Measurements from ENCODE around the gene CWC27. TPM values are rescaled to one million over a fixed set of nuclear protein-coding genes. Genes with fewer than 3 reads are reported as not detected.
"Not testable (repeated sequence)": the region's sequence is repeated elsewhere in the genome, so short reads cannot be mapped to it uniquely, and the experiment has no call there.

Gene CWC27
- total RNA-seq, 1 experiment from 2014 or later, result 42.7 TPM

GRCh38 chr5:64818245-64818644 lies 49.5 kb downstream of the CWC27 start:
- Mint-ChIP-seq H3K27me3 (ENCODE audit: low read depth) (no peaks in the 10 kb centered on the region), H3K27ac (no peak overlapping the region), H3K36me3 (no peaks in the 10 kb centered on the region), H3K9me3 (no peaks in the 10 kb centered on the region), H3K4me3 (no peak overlapping the region), H3K4me1 (peaks cover 23% of the 10 kb centered on the region)
- CTCF ChIA-PET, result no interaction called here
- POLR2A ChIA-PET, result no interaction called here
- ATAC-seq (no peak), DNase-seq (ENCODE audit: low spot score) (no peak)
- no peak for TF ChIP-seq TCF7 (CRISPR knock-in tag; IDR thresholded peaks at IDR 0.05; ENCODE audit: low read depth)
- no peak for TF ChIP-seq CREM (CRISPR knock-in tag; IDR thresholded peaks at IDR 0.05)
- TF ChIP-seq, protein P1, sequence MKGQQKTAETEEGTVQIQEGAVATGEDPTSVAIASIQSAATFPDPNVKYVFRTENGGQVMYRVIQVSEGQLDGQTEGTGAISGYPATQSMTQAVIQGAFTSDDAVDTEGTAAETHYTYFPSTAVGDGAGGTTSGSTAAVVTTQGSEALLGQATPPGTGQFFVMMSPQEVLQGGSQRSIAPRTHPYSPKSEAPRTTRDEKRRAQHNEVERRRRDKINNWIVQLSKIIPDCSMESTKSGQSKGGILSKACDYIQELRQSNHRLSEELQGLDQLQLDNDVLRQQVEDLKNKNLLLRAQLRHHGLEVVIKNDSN (CRISPR knock-in tag; IDR thresholded peaks at IDR 0.05), result no peak

GRCh38 chr5:64819345-64819744 lies 50.6 kb downstream of the CWC27 start:
- H3K27ac Mint-ChIP-seq; H3K4me3 Mint-ChIP-seq; CTCF ChIA-PET; H3K9me3 Mint-ChIP-seq; DNase-seq (ENCODE audit: low spot score); H3K36me3 Mint-ChIP-seq; POLR2A ChIA-PET; ATAC-seq; H3K27me3 Mint-ChIP-seq (ENCODE audit: low read depth): not testable (repeated sequence)
- peaks cover 23% of the 10 kb centered on the region for H3K4me1 Mint-ChIP-seq

GRCh38 chr5:64822320-64822719 lies 53.6 kb downstream of the CWC27 start:
- no peak for TF ChIP-seq CTCF (IDR thresholded peaks at IDR 0.05)
- TF ChIP-seq IRF2 (CRISPR knock-in tag; IDR thresholded peaks at IDR 0.05; ENCODE audit: borderline replicate concordance, low read depth), result no peak
- no peak for TF ChIP-seq ZSCAN18 (CRISPR knock-in tag; IDR thresholded peaks at IDR 0.05)
- TF ChIP-seq, protein P2, sequence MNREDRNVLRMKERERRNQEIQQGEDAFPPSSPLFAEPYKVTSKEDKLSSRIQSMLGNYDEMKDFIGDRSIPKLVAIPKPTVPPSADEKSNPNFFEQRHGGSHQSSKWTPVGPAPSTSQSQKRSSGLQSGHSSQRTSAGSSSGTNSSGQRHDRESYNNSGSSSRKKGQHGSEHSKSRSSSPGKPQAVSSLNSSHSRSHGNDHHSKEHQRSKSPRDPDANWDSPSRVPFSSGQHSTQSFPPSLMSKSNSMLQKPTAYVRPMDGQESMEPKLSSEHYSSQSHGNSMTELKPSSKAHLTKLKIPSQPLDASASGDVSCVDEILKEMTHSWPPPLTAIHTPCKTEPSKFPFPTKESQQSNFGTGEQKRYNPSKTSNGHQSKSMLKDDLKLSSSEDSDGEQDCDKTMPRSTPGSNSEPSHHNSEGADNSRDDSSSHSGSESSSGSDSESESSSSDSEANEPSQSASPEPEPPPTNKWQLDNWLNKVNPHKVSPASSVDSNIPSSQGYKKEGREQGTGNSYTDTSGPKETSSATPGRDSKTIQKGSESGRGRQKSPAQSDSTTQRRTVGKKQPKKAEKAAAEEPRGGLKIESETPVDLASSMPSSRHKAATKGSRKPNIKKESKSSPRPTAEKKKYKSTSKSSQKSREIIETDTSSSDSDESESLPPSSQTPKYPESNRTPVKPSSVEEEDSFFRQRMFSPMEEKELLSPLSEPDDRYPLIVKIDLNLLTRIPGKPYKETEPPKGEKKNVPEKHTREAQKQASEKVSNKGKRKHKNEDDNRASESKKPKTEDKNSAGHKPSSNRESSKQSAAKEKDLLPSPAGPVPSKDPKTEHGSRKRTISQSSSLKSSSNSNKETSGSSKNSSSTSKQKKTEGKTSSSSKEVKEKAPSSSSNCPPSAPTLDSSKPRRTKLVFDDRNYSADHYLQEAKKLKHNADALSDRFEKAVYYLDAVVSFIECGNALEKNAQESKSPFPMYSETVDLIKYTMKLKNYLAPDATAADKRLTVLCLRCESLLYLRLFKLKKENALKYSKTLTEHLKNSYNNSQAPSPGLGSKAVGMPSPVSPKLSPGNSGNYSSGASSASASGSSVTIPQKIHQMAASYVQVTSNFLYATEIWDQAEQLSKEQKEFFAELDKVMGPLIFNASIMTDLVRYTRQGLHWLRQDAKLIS (CRISPR knock-in tag; IDR thresholded peaks at IDR 0.05; ENCODE audit: borderline replicate concordance), result no peak
- Mint-ChIP-seq H3K4me1 (peaks cover 13% of the 10 kb centered on the region), H3K27me3 (ENCODE audit: low read depth) (no peaks in the 10 kb centered on the region), H3K27ac (no peak overlapping the region), H3K4me3 (no peak overlapping the region), H3K9me3 (no peaks in the 10 kb centered on the region), H3K36me3 (no peaks in the 10 kb centered on the region)
- ATAC-seq (no peak), DNase-seq (ENCODE audit: low spot score) (no peak)
- CTCF ChIA-PET, result interaction anchor here (1.3 kb wide), 1 partner anchor 11 kb away, joined by 6 read pairs; no protein-coding TSS in a partner anchor
- POLR2A ChIA-PET, result no interaction called here

- Mint-ChIP-seq H3K9me3 (peaks cover 4% of the 10 kb centered on the region), H3K27ac (no peak overlapping the region), H3K4me3 (no peak overlapping the region), H3K36me3 (peaks cover 11% of the 10 kb centered on the region), H3K27me3 (ENCODE audit: low read depth) (no peaks in the 10 kb centered on the region), H3K4me1 (no peaks in the 10 kb centered on the region)
- no peak for ATAC-seq
- ChIA-PET CTCF (no interaction called here), POLR2A (no interaction called here)
- TF ChIP-seq NFYB (CRISPR knock-in tag; conservative IDR thresholded peaks at IDR 0.05; ENCODE audit: low read depth), result no peak
- TF ChIP-seq GRHL2 (CRISPR knock-in tag; IDR thresholded peaks at IDR 0.05; ENCODE audit: insufficient replicate concordance, severe bottlenecking), result no peak
- TF ChIP-seq CDX4 (CRISPR knock-in tag; IDR thresholded peaks at IDR 0.05; ENCODE audit: borderline replicate concordance), result no peak
- TF ChIP-seq ZNF232 (CRISPR knock-in tag; IDR thresholded peaks at IDR 0.05), result no peak
- DNase-seq (ENCODE audit: low spot score), result no peak
These were observed 57.8 kb downstream of the CWC27 start for GRCh38 chr5:64826541-64826940.

Data from WTC11 (cell line).